HG02852 (cell line): ENCODE measurements around the gene CEP112.

Source experiments
- ATAC-seq: cut with Tn5 transposase; IDR thresholded peaks from one replicate; pipeline ENCODE4 v1.9.1; 2021; ENCODE audit warnings: mild to moderate bottlenecking, moderate library complexity; ENCODE audit not compliant: unreplicated experiment

Gene CEP112

GRCh38 chr17:65941356-65941899, 250.5 kb downstream of the CEP112 start:
- ATAC-seq, result no peak

DNA sequence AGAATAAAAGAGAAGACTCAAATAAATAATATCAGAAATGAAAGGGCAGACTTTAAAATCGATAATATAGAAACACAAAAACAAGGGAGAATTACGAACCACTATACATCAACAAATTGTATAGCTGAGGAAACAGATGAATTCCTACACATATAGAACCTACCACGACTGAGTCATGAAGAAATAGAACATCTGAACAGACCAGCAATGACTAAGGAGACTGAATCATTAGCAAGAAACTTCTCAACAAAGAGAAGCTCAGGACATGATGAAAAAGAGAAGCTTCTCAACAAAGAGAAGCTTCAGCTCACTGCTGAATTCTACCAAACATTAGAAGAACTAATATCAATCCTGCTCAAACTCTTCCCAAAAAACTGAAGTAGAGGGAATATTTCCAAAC, 255.9 kb downstream of the CEP112 start:
- ATAC-seq, result no peak

- no peak for ATAC-seq
Measured at GRCh38 chr17:65933290-65933689, 258.6 kb downstream of the CEP112 start.

- ATAC-seq, result no peak
Measured at GRCh38 chr17:65931246-65932149, 260.4 kb downstream of the CEP112 start.

GRCh38 chr17:65930140-65930730, 261.7 kb downstream of the CEP112 start:
- no peak for ATAC-seq

DNA sequence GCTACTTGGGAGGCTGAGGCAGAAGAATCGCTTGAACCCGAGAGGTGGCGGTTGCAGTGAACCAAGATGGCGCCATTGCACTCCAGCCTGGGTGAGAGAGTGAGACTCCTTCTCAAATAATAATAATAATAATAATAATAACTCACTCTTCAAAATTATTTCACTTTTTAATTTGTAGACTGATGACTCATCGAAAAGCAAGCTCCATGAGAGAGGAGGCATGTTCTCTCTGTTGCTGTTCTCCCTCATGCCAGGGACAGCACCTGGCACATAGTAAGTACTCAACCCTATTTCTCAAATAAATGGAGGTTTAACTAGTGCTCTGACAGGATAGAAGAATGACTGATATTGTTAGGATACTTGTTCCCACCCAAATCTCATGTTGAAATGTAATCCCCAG, 265.3 kb downstream of the CEP112 start:
- no peak for ATAC-seq

- ATAC-seq, result no peak
Measured at GRCh38 chr17:65925606-65926307, 266.2 kb downstream of the CEP112 start.

GRCh38 chr17:65920996-65921395, 270.9 kb downstream of the CEP112 start:
- no peak for ATAC-seq

DNA sequence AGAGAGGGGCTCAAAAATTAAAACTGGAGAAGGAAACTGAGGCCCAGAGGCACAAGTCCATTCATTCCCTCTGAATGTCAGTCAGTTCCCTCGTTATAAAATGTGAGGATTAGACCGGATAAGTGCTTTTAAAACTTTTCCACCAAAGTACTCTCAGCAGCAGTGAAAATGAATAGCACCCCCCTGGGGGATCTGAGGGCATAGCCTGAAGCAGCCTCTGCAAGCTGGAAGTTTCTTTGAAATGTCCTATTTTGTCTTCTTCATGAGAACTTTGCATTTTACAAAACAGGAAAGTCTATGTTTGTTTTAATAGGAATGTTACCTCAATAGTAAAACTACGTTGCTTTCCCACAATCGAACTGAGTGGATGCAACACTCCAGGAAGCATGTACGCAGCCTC, 273.0 kb downstream of the CEP112 start:
- no peak for ATAC-seq

GRCh38 chr17:65918500-65918899, 273.4 kb downstream of the CEP112 start:
- ATAC-seq, result no peak

GRCh38 chr17:65917560-65917959, 274.4 kb downstream of the CEP112 start:
- no peak for ATAC-seq

DNA sequence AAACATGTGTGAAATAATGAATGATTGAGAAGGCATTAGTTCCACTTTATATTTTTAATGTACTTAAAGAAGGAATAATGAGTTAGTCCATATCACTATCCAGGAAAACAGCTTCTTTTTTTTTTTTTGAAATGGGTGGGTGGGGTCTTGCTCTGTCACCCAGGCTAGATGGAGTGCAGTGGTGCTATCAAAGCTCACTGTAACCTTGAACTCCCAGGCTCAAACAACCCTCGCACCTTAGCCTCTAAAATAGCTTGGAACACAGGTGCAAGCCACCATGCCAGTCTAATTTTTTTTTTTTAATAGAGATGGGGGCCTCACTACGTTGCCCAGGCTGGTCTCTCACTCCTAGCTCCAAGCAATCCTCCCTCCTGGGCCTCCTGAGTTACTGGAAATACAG, 275.5 kb downstream of the CEP112 start:
- no peak for ATAC-seq

DNA sequence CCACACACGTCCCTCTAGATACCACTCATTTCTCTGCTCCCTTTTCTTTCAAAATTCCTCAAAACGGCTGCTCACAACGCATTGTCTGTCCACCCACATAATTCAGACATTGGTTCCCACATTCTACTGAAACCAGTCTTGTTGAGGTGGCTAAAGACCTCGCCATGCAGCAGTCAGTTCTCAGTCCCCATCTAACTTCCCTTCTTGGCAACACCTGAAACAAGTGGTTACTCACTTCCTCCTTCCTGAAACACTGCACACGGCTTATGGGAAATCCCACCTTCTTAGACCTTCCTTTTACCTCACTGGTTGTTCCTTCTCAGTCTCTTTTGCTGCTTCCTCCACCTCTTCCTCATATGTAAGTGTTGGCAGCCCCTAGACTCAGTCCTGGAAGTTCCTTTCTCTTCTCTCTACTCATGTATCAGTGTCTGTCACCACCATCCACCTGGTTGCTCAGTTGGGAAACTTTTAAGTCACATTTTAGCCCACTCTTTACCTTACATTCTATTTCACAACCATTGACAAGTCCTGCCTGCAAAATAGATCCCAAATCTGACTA, 277.1 kb downstream of the CEP112 start:
- ATAC-seq, result peak; percentile 98

- no peak for ATAC-seq
Measured at GRCh38 chr17:65913326-65913850, 278.5 kb downstream of the CEP112 start.

DNA sequence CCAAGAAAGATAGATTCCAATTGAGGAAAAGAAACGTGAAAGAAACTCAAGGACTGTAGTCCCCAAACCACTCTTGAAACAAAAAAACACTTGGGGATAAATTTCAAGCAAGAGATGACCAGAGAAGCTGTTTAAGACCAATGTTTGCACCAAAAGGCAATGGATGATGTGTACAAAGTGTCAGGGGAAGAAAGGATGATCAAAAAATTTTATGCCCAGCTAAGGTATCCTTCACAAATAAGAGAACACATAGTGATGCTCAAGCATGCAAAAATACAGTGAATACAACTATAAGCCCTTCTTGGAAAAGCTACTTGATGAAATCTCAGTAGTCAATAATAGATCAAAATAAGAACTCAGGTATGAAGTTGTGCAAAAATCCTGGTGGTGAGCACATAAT, 281.1 kb downstream of the CEP112 start:
- no peak for ATAC-seq

GRCh38 chr17:65902831-65903522, 289.0 kb downstream of the CEP112 start:
- ATAC-seq, result no peak

DNA sequence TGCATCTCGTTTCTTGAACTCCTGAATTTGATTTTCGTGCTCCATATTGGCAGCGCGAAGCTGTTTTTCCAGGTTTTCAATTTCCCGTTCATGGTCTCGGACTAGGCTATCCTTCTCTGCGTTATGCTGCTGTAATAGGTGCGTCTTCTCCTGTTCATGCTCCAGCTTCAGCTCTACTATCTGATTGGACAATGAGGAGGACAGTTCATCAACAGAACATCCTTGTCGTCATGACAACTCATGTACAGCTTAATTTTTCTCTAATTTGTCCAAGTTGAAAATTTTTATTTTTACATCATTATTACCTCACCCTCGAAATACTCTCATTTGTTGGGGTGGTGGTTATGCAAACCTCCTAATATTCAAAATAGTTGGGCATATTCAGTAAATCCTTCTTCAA, 289.8 kb downstream of the CEP112 start:
- ATAC-seq, result no peak

GRCh38 chr17:65901394-65901793, 290.5 kb downstream of the CEP112 start:
- ATAC-seq, result no peak

DNA sequence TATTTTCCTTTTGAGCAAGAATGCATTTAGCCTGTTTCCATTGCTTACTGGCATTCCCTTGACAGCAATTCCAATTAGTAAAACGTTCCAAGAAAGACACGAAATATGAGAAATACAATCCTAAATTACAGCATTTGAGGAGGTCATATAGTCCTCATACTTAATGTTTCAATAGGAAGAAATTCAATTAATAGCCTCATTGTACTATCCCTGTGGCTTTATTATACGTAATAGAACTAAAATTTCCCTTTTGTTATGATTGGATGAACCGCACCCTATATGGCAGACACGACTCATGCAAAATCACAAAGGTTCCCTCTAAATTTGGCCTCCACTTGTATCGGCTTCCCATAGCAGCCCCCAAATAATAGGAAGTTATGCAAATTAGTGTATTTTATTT, 291.7 kb downstream of the CEP112 start:
- no peak for ATAC-seq

DNA sequence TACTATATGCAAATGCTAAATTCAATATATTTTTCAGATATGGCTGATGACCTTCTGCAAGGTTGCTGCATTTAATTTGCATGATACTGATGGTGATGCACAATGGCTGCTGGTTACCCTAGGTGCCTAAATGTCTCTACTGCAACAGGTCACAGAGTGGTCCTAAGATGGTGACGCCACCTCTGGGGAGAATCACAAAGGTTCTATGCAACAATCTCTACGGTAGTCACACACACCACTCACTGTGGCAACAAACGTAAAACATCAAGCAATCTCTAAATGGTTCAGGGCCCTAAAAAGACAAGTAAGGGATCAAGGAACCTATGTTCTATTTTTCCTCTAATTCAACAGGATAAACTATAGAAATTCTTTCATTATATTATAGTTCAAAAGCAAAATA, 293.3 kb downstream of the CEP112 start:
- ATAC-seq, result no peak
